ENCODE measurements around the gene CDH11.

The CDH11 gene

DNA sequence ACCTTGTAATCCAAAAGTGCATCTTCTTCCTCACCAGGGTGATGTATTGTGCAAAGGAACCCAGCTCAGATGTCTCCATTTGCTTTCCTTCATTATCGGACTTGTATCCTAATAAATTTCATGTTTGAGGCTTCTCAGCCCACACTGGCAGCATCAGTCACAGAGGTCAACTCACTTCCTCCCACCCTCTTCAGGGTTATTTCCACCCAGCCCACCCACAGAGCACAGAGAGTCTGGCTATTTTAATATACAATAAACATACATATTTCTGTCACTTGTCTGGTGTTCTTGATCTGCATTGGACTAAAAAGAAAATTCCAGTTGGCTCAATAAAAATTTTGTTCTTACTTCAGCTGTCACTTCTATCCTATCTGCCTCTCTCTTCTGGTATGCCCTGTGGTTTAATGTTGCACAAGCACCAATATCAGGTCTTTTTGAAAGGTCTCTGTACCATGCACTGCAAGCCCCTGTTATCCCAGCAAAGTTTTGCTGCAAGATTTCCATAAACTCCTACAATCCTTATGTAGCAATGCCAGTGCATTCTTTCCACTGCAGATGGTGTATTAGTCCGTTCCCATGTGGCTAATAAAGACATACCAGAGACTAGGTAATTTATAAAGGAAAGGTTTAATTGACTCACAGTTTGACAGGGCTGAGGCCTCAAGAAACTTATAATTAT, 201.8 kb downstream of the CDH11 start:
- Histone ChIP-seq H3K4me2 (ENCODE audit: low read length) (no peak overlapping the region), H3K27me3 (ENCODE audit: control insufficient read depth, low read length) (no peaks in the 10 kb centered on the region), H3K4me1 (ENCODE audit: control insufficient read depth, low read length) (no peaks in the 10 kb centered on the region), H3K4me3 (ENCODE audit: low read length) (no peak overlapping the region), H4K20me1 (ENCODE audit: control insufficient read depth, insufficient read depth, low read depth, low read length) (no peaks in the 10 kb centered on the region), H3K9me3 (ENCODE audit: control insufficient read depth, insufficient read depth, low read length) (no peaks in the 10 kb centered on the region), H3K79me2 (ENCODE audit: control insufficient read depth, low read length) (no peaks in the 10 kb centered on the region), H3K36me3 (ENCODE audit: control insufficient read depth, low read length) (no peaks in the 10 kb centered on the region), H3F3A (ENCODE audit: control insufficient read depth, insufficient read depth) (no peaks in the 10 kb centered on the region), H3K27ac (ENCODE audit: low read depth, low read length) (no peak overlapping the region), H3K9me2 (replicated peaks; ENCODE audit: control insufficient read depth, low read length) (no peaks in the 10 kb centered on the region)
- TF ChIP-seq, protein P1, sequence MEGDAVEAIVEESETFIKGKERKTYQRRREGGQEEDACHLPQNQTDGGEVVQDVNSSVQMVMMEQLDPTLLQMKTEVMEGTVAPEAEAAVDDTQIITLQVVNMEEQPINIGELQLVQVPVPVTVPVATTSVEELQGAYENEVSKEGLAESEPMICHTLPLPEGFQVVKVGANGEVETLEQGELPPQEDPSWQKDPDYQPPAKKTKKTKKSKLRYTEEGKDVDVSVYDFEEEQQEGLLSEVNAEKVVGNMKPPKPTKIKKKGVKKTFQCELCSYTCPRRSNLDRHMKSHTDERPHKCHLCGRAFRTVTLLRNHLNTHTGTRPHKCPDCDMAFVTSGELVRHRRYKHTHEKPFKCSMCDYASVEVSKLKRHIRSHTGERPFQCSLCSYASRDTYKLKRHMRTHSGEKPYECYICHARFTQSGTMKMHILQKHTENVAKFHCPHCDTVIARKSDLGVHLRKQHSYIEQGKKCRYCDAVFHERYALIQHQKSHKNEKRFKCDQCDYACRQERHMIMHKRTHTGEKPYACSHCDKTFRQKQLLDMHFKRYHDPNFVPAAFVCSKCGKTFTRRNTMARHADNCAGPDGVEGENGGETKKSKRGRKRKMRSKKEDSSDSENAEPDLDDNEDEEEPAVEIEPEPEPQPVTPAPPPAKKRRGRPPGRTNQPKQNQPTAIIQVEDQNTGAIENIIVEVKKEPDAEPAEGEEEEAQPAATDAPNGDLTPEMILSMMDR (IDR thresholded peaks at IDR 0.05; ENCODE audit: low read depth, low read length, poor library complexity, severe bottlenecking) = no peak
- TF ChIP-seq EZH2phosphoT487 (IDR thresholded peaks at IDR 0.05; ENCODE audit: borderline replicate concordance, low read length) = no peak

DNA sequence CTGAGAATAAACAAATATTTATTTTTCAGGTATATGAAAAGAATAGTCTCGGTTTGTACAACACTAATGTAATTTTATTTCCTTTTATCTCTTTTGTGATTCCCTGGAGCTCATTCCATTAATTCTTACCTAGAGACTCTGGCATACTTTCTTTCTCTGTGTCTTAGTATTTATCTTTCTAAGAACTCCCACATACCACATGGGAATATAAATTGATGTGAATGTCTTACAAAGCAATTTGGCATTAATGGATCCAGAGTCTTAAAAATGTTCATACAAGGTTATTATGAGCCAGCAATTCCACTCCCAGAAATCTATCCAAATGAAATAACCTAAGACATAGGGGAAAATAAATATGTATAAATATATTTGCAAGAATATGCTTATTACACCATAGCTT, 202.7 kb downstream of the CDH11 start:
- TF ChIP-seq EZH2phosphoT487 (IDR thresholded peaks at IDR 0.05; ENCODE audit: borderline replicate concordance, low read length) = no peak
- TF ChIP-seq, protein P1 (IDR thresholded peaks at IDR 0.05; ENCODE audit: low read depth, low read length, poor library complexity, severe bottlenecking) = no peak
- no peaks in the 10 kb centered on the region for H3K36me3 ChIP-seq (ENCODE audit: control insufficient read depth, low read length)
- H3K4me2 ChIP-seq (ENCODE audit: low read length) = no peak overlapping the region
- no peak overlapping the region for H3K4me3 ChIP-seq (ENCODE audit: low read length)
- no peak overlapping the region for H3K27ac ChIP-seq (ENCODE audit: low read depth, low read length)
- H3K9me3 ChIP-seq (ENCODE audit: control insufficient read depth, insufficient read depth, low read length) = no peaks in the 10 kb centered on the region
- no peaks in the 10 kb centered on the region for H3K9me2 ChIP-seq (replicated peaks; ENCODE audit: control insufficient read depth, low read length)
- no peaks in the 10 kb centered on the region for H3K4me1 ChIP-seq (ENCODE audit: control insufficient read depth, low read length)
- no peaks in the 10 kb centered on the region for H3F3A ChIP-seq (ENCODE audit: control insufficient read depth, insufficient read depth)
- no peaks in the 10 kb centered on the region for H4K20me1 ChIP-seq (ENCODE audit: control insufficient read depth, insufficient read depth, low read depth, low read length)
- H3K27me3 ChIP-seq (ENCODE audit: control insufficient read depth, low read length) = no peaks in the 10 kb centered on the region
- no peaks in the 10 kb centered on the region for H3K79me2 ChIP-seq (ENCODE audit: control insufficient read depth, low read length)

DNA sequence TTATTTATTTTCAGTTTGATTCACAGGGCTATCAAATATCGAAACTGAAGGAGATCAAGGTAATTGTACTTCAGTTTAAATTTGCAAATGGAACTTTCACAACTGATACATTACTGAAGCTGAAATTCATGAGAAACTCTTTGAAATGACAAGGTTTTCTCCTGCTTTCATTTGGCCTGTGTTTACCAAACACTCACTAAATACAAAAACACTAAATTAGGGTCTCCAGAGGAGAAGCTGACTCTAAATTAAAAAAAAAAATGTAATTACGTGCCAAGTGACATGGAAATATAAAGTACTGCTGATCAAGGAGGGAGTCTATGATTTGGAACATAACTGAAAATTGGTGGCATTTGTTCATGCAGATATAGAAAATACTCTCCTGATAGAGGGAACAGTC, 205.8 kb downstream of the CDH11 start:
- H3K4me1 ChIP-seq (ENCODE audit: control insufficient read depth, low read length) = no peaks in the 10 kb centered on the region
- no peaks in the 10 kb centered on the region for H3K9me2 ChIP-seq (replicated peaks; ENCODE audit: control insufficient read depth, low read length)
- H3K36me3 ChIP-seq (ENCODE audit: control insufficient read depth, low read length) = no peaks in the 10 kb centered on the region
- H3K79me2 ChIP-seq (ENCODE audit: control insufficient read depth, low read length) = no peaks in the 10 kb centered on the region
- H3K4me3 ChIP-seq (ENCODE audit: low read length) = no peak overlapping the region
- no peak overlapping the region for H3K27ac ChIP-seq (ENCODE audit: low read depth, low read length)
- no peaks in the 10 kb centered on the region for H3K27me3 ChIP-seq (ENCODE audit: control insufficient read depth, low read length)
- no peaks in the 10 kb centered on the region for H4K20me1 ChIP-seq (ENCODE audit: control insufficient read depth, insufficient read depth, low read depth, low read length)
- no peaks in the 10 kb centered on the region for H3K9me3 ChIP-seq (ENCODE audit: control insufficient read depth, insufficient read depth, low read length)
- H3F3A ChIP-seq (ENCODE audit: control insufficient read depth, insufficient read depth) = no peaks in the 10 kb centered on the region
- H3K4me2 ChIP-seq (ENCODE audit: low read length) = no peak overlapping the region
- TF ChIP-seq, protein P1 (IDR thresholded peaks at IDR 0.05; ENCODE audit: low read depth, low read length, poor library complexity, severe bottlenecking) = no peak

Measured in DOHH2 (cell line).